ENCODE data around the gene SEC14L5.
"Not testable (repeated sequence)": the region's sequence is repeated elsewhere in the genome, so short reads cannot be mapped to it uniquely, and the experiment has no call there.

SEC14L5 gene

DNA sequence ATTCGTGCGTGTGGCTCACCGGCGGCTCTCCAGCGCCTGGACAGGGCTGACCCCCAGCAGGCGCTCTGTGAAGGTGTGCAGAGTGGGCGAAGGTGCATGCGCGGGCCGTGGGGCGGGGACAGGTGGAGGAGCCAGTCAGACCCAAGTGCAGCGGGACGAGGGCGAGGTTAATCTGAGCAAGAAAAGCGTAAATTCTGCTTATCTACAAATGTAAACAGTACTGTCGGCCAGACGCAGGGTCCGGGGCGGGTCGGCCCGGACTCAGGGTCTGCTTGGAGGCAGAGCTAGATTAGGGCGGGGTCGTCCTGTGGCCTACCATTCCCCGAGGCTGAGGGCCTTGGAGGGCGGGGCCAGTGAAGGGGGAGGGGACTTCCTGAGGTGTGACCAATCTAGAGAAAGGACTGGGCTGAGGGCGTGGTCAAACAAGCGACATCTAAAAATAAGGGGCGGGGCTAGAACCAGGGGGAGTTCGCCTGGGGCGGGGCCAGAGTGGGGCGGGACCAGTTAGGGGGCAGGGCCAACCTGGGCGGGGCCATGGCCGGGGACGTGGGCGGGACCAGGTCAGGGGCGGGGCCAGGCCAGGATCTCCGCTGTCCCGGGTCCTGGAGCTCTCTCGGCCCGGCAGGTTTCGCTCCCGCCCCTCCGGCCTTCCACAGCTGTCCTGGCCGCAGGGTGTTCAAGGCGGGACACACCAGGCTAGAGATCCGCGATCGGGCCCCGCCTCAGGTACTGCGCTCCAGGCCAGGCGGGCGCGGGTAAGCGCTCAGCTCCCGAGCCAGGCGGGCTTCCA, at the start of gene SEC14L5:
SEC14L5 (plus strand) TSS at position 611 of the 790 bp plus-strand sequence. CDS start 994 bp downstream, outside the sequence.
- FAIRE-seq: peak; percentile 65

DNA sequence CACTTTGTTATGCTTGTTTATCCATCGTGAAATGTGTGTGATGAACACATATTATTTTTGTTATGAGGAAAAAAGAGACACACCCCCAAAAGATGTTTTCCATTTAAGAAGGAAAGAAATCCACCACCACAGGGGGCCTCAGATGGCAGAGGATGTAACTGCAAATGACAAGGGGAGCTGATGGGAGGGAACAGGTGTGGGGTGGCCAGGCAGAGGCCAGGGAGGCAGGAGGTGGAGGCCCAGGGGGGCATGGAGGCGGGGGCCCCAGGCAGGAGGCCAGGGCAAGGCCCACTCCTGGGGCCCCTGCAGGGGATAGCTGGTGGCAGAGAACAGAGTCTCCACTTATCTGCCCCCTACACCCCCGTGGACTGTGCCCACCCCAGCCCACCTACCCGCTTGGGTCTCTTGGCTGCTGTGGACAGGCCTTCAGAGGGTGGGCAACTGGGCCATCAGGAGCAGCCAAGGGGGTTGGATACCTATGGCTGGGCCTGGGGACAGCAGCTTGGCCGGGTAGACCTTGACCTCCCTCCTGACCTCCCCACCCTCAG, 49.2 kb upstream of the SEC14L5 start:
- no peak for FAIRE-seq

DNA sequence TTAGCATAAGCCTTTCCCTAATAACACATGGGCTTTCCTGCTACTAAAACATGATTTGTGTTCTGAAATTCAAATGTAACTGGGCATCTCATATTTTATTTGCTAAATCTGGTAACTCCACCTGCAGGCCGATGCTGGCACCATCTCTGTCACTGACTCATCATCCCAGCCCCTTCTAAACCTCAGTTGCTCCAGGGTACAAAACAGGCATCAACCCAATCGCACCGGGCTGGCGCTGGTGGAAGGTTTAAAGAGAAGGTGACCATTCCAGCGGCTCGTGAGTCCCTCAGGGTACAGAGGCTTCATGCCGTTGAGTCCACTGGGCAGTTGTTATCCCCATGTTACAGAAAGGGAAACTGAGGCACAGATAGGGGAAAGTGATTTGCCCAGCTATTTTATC, 48.3 kb upstream of the SEC14L5 start:
- FAIRE-seq: no peak

DNA sequence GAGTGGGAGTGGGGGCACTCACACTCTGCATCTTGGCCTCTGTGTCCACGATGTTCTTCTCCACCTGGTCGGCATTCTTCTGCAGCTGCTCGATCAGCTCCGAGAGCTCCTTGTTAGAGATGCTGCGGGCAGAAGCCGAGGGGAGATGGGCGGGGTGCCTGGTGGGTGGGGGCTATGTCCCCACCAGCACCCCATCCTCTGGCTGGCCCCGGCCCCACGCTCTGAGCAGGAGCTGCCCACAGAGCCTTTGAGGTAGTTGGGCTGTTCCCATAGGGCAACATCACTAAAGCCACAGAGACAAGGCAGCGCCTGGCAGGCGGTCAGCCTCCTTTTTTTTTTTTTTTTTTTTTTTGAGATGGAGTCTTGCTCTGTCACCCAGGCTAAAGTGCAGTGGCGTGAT, 47.3 kb upstream of the SEC14L5 start:
- FAIRE-seq: no peak

DNA sequence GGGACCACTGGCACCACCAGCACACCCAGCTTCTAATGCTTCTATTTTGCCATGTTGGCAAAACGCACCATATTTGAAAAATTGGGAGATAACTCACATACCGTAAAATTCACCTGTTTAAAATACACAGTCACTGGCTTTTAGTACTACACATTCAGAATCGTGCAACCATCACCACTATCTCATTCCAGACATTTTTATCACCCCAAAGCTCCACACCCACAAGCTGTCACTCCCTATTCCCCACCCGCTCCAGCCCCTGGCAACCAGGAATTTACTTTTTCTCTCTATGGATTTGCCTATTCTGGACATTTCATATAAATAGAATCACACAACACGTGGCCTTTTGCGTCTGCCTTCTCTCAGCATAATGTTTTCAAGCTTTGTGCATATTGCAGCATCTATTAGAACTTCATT, 46.2 kb upstream of the SEC14L5 start:
- FAIRE-seq: no peak

DNA sequence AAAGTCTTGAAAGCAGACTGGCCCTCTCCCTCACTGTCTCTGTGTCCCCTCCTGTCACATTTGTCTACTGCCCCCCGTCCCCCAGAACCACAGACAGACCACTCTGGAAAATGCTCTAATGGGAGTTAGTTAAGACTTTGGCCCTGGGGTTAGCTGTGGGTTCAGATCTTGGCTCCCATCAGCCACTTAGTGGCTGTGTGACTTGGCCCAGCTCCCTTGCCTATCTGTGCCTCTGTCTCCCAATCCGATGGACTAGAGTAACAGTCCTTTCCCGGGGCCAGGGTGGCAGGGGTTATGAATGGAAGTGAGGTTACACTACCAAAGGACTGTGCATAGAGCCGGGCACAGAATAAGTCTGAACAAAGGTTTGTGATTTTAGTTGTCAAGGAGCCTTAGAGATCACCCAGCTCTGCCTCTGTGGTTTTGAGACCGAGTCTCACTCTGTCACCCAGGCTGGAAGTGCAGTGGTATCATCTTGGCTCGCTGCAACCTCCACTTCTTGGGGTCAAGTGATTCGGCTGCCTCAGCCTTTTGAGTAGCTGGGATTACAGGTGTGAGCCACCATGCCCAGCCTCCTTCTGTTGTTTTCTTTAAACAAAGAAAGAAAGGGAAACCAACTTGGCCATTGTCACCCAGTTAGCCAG, 44.9 kb upstream of the SEC14L5 start:
- FAIRE-seq: no peak

DNA sequence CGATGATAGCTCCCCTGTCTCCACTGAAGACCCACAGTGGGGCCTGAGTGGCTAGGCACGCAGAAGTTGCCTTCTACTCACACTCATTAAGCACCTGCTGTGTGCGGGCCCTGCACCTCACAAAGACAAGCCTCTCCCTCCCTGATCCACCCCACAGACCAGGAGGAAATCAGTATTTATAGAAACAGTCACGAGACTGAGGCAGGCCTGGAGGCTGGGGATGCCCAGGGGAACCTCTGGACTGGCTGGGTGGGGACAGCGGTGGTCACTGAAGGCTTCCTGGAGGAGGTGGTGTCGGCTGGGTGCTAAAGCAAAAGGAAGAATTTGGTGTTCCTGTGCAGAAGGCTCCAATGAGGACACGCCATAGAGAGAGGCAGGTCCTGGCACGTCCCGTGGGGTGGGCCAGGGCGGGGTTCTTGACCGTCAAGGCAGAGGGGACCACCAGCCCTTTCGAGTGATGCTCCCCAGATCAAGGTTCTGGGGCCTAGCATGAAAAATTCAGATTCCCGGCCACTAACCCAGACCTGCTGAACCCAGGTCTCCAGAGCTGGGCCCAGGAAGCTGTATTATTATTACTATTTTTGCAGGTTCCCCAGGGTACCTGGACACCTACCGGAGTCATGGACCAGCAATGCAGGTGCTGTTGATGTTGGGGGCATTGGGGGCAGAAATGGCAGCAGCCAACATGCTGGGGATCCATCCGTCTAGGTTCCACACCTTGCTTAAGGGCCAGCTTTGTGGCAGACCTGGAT, 44.2 kb upstream of the SEC14L5 start:
- no peak for FAIRE-seq

DNA sequence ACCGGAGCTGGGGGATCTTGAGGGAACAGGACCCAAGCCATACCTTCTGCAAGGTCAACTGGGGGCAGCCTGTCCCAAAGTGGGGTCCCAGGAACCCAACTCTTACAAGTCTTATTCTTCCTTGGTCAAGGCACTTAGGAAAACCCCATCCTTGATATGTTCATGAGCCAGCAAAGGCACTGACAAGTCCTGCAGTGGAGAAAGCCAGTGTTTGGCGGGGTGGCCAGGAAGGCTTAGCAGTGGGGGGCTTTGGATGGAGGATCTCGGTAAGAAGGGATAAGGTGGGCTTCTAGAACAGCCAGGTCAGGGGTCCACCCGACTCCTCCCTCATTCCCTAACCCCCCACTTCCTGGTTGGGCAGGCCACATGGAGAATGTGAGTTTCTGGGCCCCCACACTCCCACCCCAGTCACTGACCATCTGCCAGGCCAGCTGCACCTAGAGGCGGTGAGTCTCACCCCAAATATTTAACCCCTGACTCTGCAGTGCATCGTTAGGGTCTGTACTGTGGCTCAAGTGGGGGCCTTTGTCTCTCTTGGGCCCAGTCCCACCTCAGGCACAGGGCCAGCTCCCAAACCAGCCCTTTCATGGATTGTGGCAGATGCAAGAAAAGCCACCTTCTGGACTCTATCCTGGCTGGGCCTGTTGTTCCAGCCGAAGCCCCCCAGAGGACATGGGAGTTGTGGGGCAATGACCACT, 43.5 kb upstream of the SEC14L5 start:
- FAIRE-seq: no peak

DNA sequence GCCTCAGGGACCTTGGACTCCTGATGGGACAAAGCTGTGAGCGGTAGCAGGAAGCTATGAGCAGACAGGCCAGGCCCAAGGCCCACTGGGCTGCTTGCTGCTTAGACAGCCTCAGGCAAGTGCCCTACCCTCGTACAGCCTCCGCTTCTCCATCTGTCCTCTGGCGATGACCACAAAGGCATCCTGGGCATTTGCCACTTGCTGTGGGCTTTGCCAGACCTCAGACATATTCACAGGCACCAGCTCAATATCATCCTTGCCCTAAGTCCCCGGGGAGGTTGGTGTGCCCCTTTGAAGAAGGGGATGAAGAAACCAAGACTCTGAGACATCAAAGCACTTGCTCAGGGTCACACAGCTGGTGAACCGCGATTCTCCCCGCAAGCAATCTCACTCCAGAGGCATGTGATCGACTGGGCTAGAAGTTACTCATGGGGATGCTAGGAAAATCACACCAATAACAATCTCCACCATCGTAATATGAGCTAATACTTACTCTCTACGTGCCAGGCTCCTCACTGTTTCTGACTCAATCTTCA, 42.8 kb upstream of the SEC14L5 start:
- no peak for FAIRE-seq

DNA sequence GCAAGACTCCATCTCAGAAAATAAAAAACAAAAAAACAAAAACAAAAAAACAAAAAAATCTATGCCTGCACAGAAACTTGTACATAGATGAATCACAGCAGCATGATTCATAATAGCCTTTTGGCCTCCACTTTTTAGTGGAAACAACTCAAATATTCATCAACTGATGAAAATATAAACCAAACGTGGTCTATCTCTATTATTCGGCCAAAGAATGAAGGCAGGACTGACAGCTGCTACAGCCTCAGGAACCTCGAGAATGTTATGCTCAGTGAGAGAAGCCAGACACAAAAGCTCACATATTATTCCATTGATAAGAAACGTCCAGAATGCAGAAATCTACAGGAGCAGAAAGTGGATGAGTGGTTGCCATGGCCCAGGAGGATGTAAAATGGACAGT, 41.0 kb upstream of the SEC14L5 start:
- no peak for FAIRE-seq

DNA sequence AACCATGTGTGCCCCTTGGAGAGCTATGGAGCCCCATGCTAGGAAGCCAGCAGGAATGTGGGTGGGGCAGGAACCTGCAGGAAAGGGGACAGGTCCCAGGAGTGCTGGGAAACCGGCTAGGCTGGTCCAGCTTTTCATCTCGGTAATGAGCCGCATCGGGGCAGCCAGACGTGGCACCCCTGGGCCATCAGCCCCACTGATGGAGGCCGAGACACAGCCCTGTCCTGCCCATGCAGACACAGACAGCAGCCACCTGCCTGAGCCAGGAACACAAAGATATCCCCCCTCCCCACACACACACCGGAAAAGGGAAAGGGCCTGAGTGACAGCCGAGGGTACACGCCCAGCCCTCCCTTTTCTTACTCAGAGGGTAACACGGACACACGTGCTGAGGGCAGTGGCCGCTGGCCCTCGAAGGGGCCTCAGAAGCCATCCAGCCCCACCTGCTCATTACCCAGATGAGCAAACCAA, 39.3 kb upstream of the SEC14L5 start:
- FAIRE-seq: no peak

DNA sequence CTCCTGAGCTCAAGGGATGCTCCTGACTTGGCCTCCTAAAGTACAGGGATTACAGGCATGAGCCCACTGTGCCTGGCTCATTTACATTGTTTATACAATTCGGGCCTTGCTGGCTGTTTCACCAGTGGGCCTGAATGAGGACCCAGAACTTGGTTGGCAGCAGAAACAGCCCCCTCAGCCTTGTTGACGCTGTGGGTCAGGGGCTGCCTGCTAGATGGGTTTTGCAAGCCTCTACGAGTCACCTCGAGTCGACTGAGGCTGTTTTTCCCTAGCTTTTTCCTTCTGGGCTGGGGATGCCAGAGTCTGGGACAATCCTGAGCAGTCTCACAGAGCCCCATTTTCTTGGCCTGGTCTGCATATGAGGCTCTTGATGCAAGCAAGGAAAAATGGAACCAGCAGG, 37.3 kb upstream of the SEC14L5 start:
- no peak for FAIRE-seq

DNA sequence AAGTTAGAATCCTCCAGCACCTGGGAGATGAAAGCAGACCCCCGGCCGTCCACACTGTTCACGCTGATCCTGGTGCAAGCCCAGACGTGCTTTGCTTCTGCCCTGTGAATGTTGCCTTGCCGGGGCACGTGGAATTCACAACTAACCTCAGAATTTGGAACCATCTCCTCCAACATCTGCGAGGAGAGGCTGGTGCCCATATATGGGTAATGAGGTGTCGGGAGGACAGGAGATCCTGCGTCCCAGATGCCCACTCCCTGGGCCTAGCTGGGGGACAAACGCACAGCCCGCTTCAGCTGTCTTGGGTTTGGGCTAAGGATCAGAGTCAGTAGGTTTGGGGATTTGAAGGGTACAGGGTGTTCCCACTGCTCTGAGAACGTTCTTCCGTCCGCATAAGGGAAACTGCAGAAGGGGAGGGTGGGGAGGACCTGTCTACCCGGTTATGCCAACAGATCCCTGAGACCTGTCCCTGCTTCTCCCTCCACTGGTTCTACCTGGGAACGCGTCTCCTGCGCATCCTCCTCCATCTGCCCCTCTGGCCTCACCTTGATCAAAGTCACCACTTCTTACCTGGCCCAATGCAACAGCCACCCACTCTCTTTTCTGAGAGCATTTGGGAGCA, 35.3 kb upstream of the SEC14L5 start:
- FAIRE-seq: no peak

DNA sequence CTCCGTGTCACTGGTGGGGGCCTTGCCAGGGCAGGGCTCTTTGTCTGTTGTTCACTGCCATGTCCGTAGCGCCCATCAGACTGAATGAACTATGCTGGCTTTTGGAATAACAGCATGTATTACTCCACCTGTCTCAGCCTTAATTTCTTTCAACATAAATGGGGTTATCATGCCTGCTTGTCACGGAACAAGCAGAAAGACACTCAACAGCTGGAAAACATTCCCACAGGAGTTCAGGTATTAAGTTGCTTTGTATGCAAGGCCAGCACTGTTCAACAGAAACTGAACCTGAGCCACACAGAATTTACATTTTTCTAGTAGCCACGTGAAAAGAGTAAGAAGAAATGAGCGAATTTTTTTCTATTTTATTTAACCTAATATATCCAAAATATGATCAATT, 34.3 kb upstream of the SEC14L5 start:
- FAIRE-seq: no peak

DNA sequence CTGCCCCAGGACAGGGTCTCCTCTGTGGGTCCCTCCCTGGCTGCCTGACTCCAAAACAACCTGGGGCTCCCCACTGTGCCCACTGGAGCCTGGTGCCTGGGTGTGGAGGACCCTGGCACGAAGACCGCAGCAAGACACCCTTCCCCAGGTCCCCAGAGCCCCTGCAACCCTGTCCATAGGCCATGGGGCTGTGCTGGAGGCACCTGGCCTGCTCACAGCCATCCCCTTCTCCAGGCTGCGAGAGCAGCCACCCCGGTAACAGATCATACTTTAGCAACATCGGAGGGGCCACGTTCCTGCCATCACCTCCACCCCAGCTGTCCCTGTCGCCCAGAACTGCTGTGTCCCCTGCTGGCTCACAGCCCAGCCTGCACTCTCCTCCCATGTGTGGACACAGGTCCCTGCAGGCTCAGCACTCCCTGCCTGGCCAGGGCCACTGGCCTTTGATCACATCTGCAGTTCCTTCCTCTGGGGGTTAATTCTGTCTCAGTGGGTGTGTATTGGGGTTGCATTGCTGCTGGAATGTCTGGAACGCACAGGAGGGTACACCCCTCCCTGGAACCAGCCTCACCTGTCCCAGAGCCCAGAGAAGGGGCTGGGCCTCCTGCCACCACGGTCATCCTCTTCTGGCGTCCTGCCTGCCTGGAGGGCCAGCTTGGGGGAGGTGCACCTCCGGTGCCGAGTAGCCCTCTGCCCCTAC, 33.4 kb upstream of the SEC14L5 start:
- FAIRE-seq: no peak

DNA sequence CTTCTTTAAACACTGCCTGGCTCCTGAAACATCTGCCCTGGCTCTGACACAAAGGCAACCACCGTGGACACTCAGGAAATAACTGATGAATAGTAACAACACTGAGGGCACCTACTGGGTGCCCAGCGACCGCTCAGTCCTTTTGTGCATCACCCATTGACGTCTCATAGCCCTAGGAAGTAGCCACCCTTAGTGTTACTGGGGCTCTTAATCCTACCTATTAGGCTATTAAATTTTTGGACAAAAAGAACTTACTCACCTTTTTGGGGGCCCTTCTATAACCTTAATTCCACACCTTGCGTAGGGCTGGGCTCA, 32.9 kb upstream of the SEC14L5 start:
- no peak for FAIRE-seq

DNA sequence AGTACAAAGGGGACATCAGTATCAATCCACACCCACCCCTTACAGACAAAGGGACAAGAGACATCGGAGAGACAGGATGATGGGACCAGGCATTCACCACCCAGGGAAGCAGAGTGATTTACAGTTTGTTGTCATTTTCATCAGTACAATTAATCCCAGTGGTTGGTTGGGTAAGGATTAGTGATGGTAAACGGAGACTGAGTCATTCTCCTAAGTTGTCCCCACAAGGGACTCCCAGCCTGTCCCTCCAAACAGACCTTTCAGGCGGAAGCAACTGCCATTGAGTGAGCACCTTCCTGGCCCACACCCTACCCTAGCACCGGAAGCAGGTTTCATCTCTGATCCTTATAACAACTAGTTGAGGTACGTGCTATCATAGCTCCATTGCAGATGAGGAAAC, 32.3 kb upstream of the SEC14L5 start:
- FAIRE-seq: no peak

DNA sequence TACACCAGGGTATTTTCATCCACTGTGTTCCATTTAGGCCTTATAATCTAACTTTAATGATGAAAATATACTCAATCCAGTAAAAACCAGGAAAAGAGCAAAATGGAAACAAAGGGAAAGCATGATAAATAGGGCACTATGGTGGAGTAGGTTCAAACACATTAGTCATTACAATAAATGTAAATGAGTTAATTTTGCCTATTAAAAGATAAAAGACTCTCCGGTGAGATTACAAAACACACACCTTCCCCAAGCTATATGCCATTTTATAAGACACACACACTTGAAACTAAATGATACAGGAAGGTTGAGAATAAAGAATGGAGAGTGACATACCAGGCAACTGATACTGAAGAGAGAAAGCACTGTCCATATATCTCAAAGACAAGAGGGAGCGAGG, 31.2 kb upstream of the SEC14L5 start:
- no peak for FAIRE-seq

DNA sequence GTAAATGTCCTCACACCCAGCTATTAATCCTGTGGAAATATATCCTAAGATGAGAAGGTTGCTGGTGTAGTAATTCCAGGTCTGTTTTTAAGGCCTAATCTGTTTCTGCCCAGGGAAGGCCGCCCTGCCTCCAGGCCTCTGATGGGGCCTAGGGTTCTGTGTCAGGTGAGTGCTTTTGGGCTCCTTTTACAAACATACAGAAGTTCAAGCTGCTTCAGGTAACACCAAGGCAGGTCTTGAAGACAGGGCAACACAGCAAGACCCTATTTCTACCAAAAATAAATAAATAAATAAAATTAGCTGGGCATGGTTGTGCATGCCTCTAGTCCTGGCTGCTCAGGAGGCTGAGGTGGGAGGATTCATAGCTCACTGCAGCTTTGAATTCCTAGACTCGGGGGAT, 30.5 kb upstream of the SEC14L5 start:
- no peak for FAIRE-seq

DNA sequence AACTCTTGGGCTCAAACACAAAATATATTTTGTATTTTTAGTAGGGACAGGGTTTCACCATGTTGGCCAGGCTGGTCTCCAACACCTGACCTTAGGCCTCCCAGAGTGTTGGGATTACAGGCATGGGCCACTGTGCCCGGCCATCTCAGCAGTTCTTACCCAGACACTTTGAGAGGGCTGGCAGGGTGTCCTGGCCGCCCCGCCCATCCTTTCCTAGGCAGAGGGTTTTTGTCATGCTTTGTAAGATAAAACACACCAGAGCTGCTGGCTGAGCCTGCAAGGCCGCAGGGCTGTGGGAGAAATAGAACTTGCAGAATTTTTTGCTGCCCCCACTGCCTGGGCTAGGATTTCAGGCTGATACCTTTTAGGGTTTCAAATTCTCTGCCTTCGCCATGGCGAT, 29.9 kb upstream of the SEC14L5 start:
- no peak for FAIRE-seq

DNA sequence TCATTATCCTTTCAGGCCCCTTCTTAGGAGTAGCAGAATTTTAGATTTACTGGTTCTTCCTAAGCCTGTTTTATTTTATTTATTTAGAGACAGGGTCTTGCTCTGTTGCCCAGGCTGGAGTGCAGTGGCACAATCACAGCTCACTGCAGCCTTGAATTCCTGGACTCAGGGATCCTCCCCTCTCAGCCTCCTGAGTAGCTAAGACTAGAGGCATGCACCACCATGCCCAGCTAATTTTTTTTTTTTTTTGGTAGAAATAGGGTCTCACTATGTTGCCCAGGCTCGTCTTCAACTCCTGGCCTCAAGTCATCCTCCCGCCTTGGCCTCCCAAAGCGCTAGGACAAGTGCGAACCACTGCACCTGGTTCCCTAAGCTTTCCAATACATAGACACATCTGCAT, 28.5 kb upstream of the SEC14L5 start:
- FAIRE-seq: not testable (repeated sequence)

Data from endometrium (tissue), 2 donors.